K562 (cell line): Measurements from ENCODE around the gene C7orf25. TPM values are rescaled to one million over a fixed set of nuclear protein-coding genes. Genes with fewer than 3 reads are reported as not detected.
A peak's percentile ranks its signal among the peaks of the same experiment; 100 is the strongest.

Source experiments
- C11orf30 ChIP-seq: fragments of 450-650 bp; IDR thresholded peaks from 2 replicates; pipeline ENCODE4 v1.6.1; 2016; ENCODE audit warnings: low read depth, mild to moderate bottlenecking
- CTBP1 ChIP-seq: fragments of 450-650 bp; IDR thresholded peaks from 2 replicates; pipeline ENCODE4 v1.6.1; 2016; ENCODE audit warnings: borderline replicate concordance
- ETV5 ChIP-seq: sonication (generic); formaldehyde crosslinking; IDR thresholded peaks from 2 replicates; pipeline ENCODE4 v1.4.0; 2020; ENCODE audit warnings: low read depth, mild to moderate bottlenecking, missing genetic modification reagents
- FOXA1 ChIP-seq: fragments of 450-650 bp; IDR thresholded peaks from 2 replicates; pipeline ENCODE4 v1.6.1; 2016; ENCODE audit warnings: mild to moderate bottlenecking, borderline replicate concordance
- HDAC1 ChIP-seq, 2 experiments: fragments of 450-650 bp; IDR thresholded peaks; 2 replicates each; pipeline ENCODE4 v1.6.1; 2016 to 2017; ENCODE audit warnings: inconsistent platforms in 1 of 2, mild to moderate bottlenecking in 1 of 2, moderate library complexity in 1 of 2
- HDAC6 ChIP-seq: IDR thresholded peaks from 2 replicates; pipeline ENCODE4 v1.6.1; 2012; ENCODE audit warnings: low read depth, mild to moderate bottlenecking, control low read depth, inconsistent platforms, low read length, moderate library complexity
- ILK ChIP-seq: fragments of 450-650 bp; IDR thresholded peaks from 2 replicates; pipeline ENCODE4 v1.6.1; 2016; ENCODE audit warnings: missing genetic modification characterization, low read depth, mild to moderate bottlenecking, missing compliant biosample characterization, moderate library complexity, borderline replicate concordance
- KDM2B ChIP-seq: fragments of 250-450 bp; sonication (Bioruptor Pico); IDR thresholded peaks from 2 replicates; pipeline ENCODE4 v1.8.0; 2021; ENCODE audit warnings: mild to moderate bottlenecking, moderate library complexity
- LARP7 ChIP-seq: fragments of 450-650 bp; IDR thresholded peaks from 2 replicates; pipeline ENCODE4 v1.6.1; 2016
- NBN ChIP-seq: fragments of 450-650 bp; IDR thresholded peaks from 2 replicates; pipeline ENCODE4 v1.6.1; 2016; ENCODE audit warnings: low read depth, mild to moderate bottlenecking
- NEUROD1 ChIP-seq: fragments of 150-350 bp; IDR thresholded peaks from 2 replicates; pipeline ENCODE4 v1.6.1; 2014; ENCODE audit warnings: borderline replicate concordance, low read length, low read depth; ENCODE audit not compliant: partially characterized antibody
- NFRKB ChIP-seq: fragments of 450-650 bp; IDR thresholded peaks from 2 replicates; pipeline ENCODE4 v1.6.1; 2016; ENCODE audit warnings: low read depth
- RBBP5 ChIP-seq: fragments of 200-600 bp; sonication (generic); IDR thresholded peaks from 2 replicates; pipeline ENCODE4 v1.6.1; 2012; ENCODE audit warnings: borderline replicate concordance, mild to moderate bottlenecking, low read length, control low read depth, inconsistent platforms; ENCODE audit not compliant: insufficient read depth, poor library complexity, severe bottlenecking
- RBM17 ChIP-seq: fragments of 200-400 bp; formaldehyde crosslinking; IDR thresholded peaks from 2 replicates; pipeline ENCODE4 v1.6.1; 2017; ENCODE audit warnings: low read depth, mild to moderate bottlenecking, low read length, borderline replicate concordance
- SMAD1 ChIP-seq: fragments of 150-350 bp; IDR thresholded peaks from 2 replicates; pipeline ENCODE4 v1.6.1; 2014; ENCODE audit warnings: low read length, low read depth; ENCODE audit not compliant: partially characterized antibody
- ZBTB1 ChIP-seq: sonication (generic); formaldehyde crosslinking; IDR thresholded peaks from 2 replicates; pipeline ENCODE4 v1.8.1; 2023; ENCODE audit warnings: missing genetic modification reagents, low read depth, mild to moderate bottlenecking, borderline replicate concordance
- ZC3H8 ChIP-seq: fragments of 450-650 bp; IDR thresholded peaks from 2 replicates; pipeline ENCODE4 v1.6.1; 2017
- ZKSCAN8 ChIP-seq: fragments of 200-800 bp; sonication (Bioruptor generic); IDR thresholded peaks from 2 replicates; pipeline ENCODE4 v1.6.1; 2016; ENCODE audit warnings: missing genetic modification characterization, missing compliant biosample characterization
- ZNF324 ChIP-seq: fragments of 250-450 bp; sonication (Bioruptor Pico); IDR thresholded peaks from 2 replicates; pipeline ENCODE4 v1.4.0; 2020; ENCODE audit warnings: mild to moderate bottlenecking
- ZNF696 ChIP-seq: fragments of 250-450 bp; sonication (Bioruptor Pico); conservative IDR thresholded peaks from 2 replicates; pipeline ENCODE4 v1.4.0; 2020; ENCODE audit warnings: mild to moderate bottlenecking, moderate library complexity
- polyA plus RNA-seq, 8 experiments: library from polyadenylated mRNA; depleted of rRNA in 4 of 8; stranded (reverse) in 5 of 8; unstranded in 3 of 8; fragments of >200 nt; fragmentation: Nextera tagmentation in 2 of 8; fragmentation: Illumina TruSeq in 1 of 8; extraction: Ambion mirVana in 2 of 8; extraction: Trizol in 1 of 8; gene quantifications; 2 replicates each; pipeline versions ENCODE4 v1.2.1 to v1.2.3, GENCODE V29; 2011 to 2014; ENCODE audit warnings: inconsistent platforms in 1 of 8, missing spikeins in 1 of 8
- total RNA-seq, 7 experiments: library from RNA; depleted of rRNA in 6 of 7; stranded (reverse); fragments of >200 nt in 6 of 7; fragmentation: Illumina TruSeq in 2 of 7; extraction: Trizol in 2 of 7; gene quantifications; 2 replicates each; pipeline versions ENCODE4 v1.2.1 to v1.2.3, GENCODE V29; 2011 to 2021; ENCODE audit warnings: low replicate concordance in 1 of 7
- TF ChIP-seq, protein P1 (sequence below), 2 experiments: fragments of 200-800 bp in 1 of 2; sonication (Bioruptor generic) in 1 of 2; sonication (generic) in 1 of 2; formaldehyde crosslinking in 1 of 2; IDR thresholded peaks in 1 of 2; conservative IDR thresholded peaks in 1 of 2; 2 replicates each; pipeline versions ENCODE4 v1.5.0 to v1.6.1; 2016 to 2020; ENCODE audit warnings: missing compliant biosample characterization in 1 of 2, missing genetic modification characterization in 1 of 2, missing genetic modification reagents in 1 of 2
- TF ChIP-seq, protein P2 (sequence below): fragments of 450-650 bp; formaldehyde crosslinking; IDR thresholded peaks from 2 replicates; pipeline ENCODE4 v1.4.0; 2022; ENCODE audit warnings: missing genetic modification characterization
- TF ChIP-seq, protein P3 (sequence below), 2 experiments: IDR thresholded peaks; 2 replicates each; pipeline ENCODE4 v1.6.1; 2012; ENCODE audit warnings: improper control_type of control experiment in 2 of 2, low read depth in 2 of 2, low read length in 2 of 2, borderline replicate concordance in 1 of 2

Gene C7orf25
- total and polyA plus RNA-seq, 9 of the 15 experiments (the other 6 are each of a cell fraction or from before 2014, with no cell fraction given): 1.2 to 4.7 (median 1.9) TPM

DNA sequence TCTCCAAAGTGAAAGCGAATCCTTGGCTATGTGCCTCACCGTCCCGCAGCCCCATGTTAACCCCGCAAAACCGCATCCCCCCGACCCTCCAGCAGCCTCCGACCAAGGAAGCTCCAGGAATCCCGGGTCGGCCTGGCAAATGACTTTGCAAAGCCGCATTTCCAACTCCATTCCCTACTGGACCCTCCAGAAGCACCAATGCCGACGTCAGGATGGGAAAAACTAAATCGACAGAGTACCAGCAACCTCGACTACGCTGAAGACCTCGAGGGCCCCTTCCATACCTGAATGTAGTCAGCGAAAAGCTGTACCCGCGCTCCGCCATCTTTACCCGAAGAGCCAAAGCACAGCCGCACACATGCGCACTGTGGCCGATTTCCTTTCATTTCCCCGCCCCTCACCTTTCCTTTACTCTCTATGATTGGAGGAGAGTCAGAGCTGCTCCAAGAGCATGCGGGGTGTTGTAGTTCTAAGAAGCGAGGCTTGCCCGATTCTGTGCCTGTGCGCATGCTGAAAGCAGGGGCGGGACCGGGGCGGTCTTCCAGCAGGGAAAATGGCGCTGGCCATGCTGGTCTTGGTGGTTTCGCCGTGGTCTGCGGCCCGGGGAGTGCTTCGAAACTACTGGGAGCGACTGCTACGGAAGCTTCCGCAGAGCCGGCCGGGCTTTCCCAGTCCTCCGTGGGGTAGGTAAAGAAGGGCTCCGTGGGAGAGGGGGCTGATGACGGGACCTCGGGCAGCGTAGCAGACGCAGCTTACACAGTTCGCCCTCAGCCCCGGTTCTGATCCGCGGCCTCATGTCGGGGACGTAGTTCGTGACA, 20.2 kb upstream of the C7orf25 start, which contains the start of the genes MRPL32 and PSMA2 (continued):
- TF ChIP-seq NBN (no peak; the same call in 1 of the 2 replicates), NEUROD1 (peak; percentile 11), CTBP1 (no peak), HDAC6 (no peak), RBM17 (no peak), ZNF324 (no peak), NFRKB (peak; percentile 85), C11orf30 (peak; percentile 71), ZNF696 (CRISPR knock-in tag) (no peak), FOXA1 (no peak), ZKSCAN8 (CRISPR knock-in tag) (no peak), RBBP5 (peak; percentile 93), LARP7 (no peak), KDM2B (CRISPR knock-in tag) (no peak), ZBTB1 (CRISPR knock-in tag) (no peak), HDAC1 (IDR thresholded peaks at IDR 0.05) (peak in 1 of 2 experiments; percentile 71; a peak in 2 of 4 replicates), ZC3H8 (no peak), SMAD1 (no peak), ETV5 (CRISPR knock-in tag) (no peak), ILK (tag) (no peak)
- TF ChIP-seq, protein P1, sequence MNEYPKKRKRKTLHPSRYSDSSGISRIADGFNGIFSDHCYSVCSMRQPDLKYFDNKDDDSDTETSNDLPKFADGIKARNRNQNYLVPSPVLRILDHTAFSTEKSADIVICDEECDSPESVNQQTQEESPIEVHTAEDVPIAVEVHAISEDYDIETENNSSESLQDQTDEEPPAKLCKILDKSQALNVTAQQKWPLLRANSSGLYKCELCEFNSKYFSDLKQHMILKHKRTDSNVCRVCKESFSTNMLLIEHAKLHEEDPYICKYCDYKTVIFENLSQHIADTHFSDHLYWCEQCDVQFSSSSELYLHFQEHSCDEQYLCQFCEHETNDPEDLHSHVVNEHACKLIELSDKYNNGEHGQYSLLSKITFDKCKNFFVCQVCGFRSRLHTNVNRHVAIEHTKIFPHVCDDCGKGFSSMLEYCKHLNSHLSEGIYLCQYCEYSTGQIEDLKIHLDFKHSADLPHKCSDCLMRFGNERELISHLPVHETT (CRISPR knock-in tag; conservative IDR thresholded peaks at IDR 0.05 in 1 of 2, IDR thresholded peaks at IDR 0.05 in 1 of 2): no peak
- TF ChIP-seq, protein P2, sequence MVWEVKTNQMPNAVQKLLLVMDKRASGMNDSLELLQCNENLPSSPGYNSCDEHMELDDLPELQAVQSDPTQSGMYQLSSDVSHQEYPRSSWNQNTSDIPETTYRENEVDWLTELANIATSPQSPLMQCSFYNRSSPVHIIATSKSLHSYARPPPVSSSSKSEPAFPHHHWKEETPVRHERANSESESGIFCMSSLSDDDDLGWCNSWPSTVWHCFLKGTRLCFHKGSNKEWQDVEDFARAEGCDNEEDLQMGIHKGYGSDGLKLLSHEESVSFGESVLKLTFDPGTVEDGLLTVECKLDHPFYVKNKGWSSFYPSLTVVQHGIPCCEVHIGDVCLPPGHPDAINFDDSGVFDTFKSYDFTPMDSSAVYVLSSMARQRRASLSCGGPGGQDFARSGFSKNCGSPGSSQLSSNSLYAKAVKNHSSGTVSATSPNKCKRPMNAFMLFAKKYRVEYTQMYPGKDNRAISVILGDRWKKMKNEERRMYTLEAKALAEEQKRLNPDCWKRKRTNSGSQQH (CRISPR knock-in tag): no peak
- TF ChIP-seq, protein P3, sequence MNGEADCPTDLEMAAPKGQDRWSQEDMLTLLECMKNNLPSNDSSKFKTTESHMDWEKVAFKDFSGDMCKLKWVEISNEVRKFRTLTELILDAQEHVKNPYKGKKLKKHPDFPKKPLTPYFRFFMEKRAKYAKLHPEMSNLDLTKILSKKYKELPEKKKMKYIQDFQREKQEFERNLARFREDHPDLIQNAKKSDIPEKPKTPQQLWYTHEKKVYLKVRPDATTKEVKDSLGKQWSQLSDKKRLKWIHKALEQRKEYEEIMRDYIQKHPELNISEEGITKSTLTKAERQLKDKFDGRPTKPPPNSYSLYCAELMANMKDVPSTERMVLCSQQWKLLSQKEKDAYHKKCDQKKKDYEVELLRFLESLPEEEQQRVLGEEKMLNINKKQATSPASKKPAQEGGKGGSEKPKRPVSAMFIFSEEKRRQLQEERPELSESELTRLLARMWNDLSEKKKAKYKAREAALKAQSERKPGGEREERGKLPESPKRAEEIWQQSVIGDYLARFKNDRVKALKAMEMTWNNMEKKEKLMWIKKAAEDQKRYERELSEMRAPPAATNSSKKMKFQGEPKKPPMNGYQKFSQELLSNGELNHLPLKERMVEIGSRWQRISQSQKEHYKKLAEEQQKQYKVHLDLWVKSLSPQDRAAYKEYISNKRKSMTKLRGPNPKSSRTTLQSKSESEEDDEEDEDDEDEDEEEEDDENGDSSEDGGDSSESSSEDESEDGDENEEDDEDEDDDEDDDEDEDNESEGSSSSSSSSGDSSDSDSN (IDR thresholded peaks at IDR 0.05; ENCODE audit: borderline replicate concordance in 1 of 2, low read depth in 2 of 2, low read length in 2 of 2): 0 out of 4 replicates have a peak, but pooled peaks of 1 of the 2 experiments have one; percentile 34
